Fibroblast of skin of right biceps (primary cell): ENCODE measurements around the gene PHTF2.

Experiments used
- DNase-seq: peaks from one replicate; pipeline ENCODE4 v3.0.0-alpha.2; 2013

Gene PHTF2

GRCh38 chr7:78002715-78003114, 204.1 kb downstream of the PHTF2 start:
- no peak for DNase-seq

DNA sequence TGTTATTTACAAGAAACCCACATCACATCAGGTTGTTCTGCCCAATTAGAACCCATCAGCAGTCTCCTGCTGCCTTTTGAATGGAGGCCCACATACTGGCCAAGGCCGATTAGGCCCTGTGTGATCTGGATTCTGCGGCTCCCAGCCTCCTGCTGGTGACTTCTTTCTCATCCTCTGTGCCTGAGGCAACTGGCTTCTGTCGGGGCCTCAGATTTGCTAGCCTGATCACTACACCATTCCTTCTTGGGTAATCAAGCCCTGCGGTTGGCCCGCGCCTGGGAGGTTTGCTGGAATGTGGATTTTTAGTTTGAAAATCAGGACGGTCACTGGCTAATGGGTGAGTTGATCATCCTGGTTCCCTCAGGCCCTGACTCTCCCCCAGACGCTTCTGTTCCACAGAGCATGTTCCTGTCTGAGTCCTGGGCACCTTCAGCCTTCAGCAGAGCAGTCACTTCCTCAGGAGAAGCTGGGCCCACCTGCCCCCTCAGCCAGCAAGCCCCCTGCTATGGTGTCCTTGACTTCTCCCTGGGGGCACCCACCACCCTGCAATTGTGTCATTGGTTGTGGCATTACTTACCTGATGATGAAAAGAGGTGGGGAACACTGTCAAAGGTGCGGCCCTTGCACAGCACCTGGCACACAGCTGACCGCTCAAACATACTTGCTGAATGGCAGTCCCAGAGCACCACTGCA, 207.6 kb downstream of the PHTF2 start:
- no peak for DNase-seq
